ENCODE measurements around the gene SCARF1.

The SCARF1 gene

DNA sequence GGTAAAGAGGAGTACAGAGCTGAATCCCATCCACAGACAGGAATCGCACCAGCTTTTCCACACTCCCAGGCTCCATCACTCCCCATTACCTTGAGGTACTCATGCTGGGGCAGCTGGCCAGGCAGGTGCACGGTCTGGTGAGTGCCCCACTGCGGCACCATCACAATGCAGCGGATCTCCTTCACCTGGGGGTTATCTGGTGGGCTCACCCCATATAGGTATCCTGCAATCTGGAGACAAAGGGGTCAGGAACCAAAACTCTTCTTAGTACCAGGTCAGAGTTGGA lies 6.0 kb upstream of the SCARF1 start:
- peaks cover 14% of the 10 kb centered on the region for H3K4me1 Mint-ChIP-seq
- DNase-seq (ENCODE audit: low spot score in 2 of 2) (no peak), ATAC-seq (no peak)
- no peak overlapping the region for H3K4me3 Mint-ChIP-seq
- no peak overlapping the region for H3K27ac Mint-ChIP-seq
- no peaks in the 10 kb centered on the region for H3K9me3 Mint-ChIP-seq
- peaks cover 68% of the 10 kb centered on the region for H3K36me3 Mint-ChIP-seq

DNA sequence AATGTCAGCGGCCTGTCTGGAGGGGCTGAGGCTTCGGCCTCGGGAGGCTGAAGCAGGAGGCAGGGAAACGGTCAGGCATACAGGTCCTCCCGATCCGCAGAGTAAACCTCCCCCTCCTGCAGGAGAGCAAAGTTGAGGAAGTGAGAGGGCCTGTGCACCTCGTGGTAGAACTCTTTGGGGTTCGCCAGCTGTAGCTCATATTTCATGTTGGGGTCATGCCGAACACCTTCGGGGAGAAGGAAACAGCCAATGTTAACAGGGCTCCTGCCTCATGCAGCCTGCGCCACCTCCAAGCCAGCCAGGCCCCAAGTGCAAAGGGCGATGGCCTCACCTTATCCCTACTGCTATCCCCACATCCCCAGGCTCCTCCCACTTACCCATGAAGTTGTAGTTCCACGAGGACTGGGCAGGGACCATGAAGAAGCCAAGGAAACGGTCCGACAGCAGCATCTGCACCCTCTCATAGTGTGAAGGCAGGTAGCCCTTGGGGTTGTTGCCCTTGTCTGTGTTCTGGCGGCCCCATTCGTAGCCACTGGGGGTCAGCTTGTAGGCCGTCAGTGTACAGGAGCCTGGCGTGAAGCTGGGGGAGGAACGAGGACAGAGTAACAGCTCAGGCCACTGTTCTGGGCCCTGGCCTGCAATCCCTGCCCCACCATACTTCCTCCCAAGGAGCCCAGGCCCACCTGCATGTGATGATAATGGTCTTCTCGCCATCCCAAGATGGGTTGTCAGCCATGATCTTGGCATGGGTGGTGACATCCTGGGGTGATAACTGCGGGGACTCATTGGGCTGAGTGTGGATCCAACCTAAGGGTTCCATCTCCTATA lies 5.4 kb upstream of the SCARF1 start:
- H3K36me3 Mint-ChIP-seq: peaks cover 62% of the 10 kb centered on the region
- no peak overlapping the region for H3K27ac Mint-ChIP-seq
- peak in 1 of 2 donors; percentile 55 for DNase-seq (ENCODE audit: low spot score in 2 of 2)
- H3K4me1 Mint-ChIP-seq: peaks cover 19% of the 10 kb centered on the region
- no peaks in the 10 kb centered on the region for H3K9me3 Mint-ChIP-seq
- no peak overlapping the region for H3K4me3 Mint-ChIP-seq
- no peak for ATAC-seq

DNA sequence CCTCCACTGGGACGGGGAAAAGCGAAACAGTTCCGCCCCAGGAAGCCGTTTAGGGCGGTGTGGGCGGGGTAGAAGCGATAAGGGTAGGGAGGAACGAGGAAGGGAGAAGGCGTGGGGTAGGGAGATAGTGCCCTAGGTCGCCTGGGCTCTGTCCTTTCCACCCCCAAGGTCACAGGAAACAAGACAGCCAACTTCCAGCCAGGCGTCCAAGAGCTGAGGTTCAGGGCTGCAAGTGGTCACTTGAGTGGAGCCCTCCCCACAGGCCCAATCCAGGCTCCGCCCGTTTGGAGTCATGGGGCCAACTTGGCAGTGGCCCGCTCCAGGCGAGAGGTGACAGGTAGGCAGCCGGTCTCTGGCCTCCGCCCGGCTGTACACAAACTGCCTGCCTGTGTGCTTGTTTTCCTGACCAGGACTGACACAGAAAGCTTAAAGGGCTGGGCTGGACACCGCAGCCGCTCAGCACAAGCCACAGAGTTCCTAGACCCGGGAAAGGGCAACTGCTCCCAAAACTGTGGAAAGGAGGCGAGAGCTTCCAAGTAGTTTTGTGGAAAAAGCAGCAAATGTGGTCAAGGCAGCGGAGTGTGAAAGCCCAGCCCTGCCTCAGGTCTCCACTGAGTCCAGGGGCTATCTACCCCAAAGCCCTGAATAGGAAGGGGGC lies 4.4 kb upstream of the SCARF1 start, which contains the start of gene RILP:
RILP (minus strand) TSS at position 23 of the 658 bp plus-strand sequence. CDS start 62 bp downstream, outside the sequence.
- Mint-ChIP-seq H3K27ac (peak within 1 kb of the TSS; percentile 52), H3K4me3 (peak within 1 kb of the TSS; percentile 62), H3K9me3 (no peaks in the 10 kb centered on the region), H3K4me1 (peaks cover 29% of the 10 kb centered on the region), H3K36me3 (peaks cover 53% of the 10 kb centered on the region)
- DNase-seq (ENCODE audit: low spot score in 2 of 2) (peak in 1 of 2 donors; percentile 62), ATAC-seq (peak; percentile 1)

DNA sequence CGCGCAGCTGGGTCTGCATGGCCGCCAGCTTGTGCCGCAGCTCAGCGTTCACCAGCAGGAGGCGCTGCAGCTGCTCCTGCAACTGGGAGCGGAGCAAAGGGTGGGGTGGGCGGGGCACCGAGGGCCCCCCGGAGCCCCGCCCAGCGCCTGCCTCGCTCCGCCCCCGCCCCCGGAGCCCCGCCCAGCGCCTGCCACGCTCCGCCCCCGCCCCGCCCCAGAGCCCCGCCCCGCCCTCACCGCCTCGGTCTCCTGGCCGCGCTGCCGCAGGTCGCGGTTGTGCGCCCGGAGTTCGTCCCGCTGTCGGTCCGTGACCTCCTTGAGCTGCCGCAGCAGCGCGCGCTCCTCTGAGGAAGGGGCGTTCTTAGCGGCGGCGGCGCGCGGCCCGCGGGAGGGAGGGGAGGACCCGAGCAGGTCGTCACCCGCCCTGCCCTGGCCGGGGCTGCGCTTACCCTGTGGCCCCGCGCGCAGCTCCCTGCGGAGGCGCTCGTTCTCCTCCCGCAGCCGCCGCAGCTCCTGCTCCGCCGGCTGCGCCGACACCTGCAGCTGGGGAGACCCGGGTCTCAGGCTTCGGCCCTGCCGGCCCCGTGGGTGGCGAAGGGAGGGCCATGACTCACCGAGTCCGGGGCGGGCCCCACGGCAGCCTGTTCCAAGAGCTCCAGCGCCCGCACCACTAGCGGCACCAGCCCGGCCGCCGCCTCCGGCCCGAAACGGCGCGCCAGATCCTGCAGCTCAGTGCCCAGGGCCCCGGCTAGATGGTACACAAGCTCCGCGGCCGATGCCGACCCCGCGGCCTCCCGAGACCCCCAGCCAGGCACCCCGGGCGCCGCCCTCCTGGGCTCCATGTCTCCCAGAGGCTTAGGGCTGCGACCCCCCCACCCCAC lies 3.7 kb upstream of the SCARF1 start:
- H3K4me3 Mint-ChIP-seq: peak overlapping the region; percentile 62
- H3K27ac Mint-ChIP-seq: peak overlapping the region; percentile 52
- H3K9me3 Mint-ChIP-seq: no peaks in the 10 kb centered on the region
- ATAC-seq (peak; percentile 84), DNase-seq (ENCODE audit: low spot score in 2 of 2) (peak; percentile 95 to 97)
- H3K4me1 Mint-ChIP-seq: peaks cover 37% of the 10 kb centered on the region
- peaks cover 49% of the 10 kb centered on the region for H3K36me3 Mint-ChIP-seq

DNA sequence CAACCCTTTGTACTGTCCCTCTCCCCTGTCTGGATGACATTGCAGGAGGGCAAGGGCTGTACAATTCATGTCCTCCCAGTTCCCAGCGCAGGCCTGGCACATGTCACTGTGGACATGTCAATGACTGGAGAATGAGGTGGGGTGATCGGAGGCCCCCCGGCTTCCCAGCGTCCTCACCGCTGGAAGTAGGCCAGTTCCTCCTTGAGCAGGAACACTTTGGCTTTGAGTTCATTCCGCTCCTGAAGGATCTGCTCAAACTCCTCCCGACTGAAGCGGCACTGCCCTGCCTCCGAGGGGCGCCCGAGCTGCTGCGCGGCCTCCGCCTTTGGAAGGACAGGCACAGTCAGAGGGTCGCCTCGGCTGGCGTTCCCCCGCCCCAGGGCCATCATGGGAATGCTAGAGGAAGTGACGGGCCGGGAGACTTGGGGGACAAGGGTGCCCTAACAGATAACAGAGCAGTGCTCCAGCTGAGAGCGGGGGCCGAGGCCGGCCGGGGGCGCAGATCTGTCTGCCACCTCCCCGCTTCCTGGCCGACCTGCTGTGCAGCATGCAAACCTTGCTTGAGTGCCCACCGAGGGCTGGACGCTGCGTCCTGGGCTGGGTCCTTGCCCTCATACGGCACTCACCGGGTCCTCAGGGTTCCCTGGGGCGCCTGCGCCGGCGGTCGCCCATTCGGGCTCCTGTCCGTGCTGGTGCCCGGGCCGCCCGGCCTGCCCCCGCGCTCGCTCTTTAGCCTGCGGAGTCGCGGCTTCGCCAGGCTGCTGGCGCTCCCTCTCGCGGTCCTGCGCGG lies 2.8 kb upstream of the SCARF1 start:
- DNase-seq (ENCODE audit: low spot score in 2 of 2) (no peak), ATAC-seq (peak; percentile 9)
- H3K27ac Mint-ChIP-seq: no peak overlapping the region
- no peaks in the 10 kb centered on the region for H3K9me3 Mint-ChIP-seq
- H3K4me3 Mint-ChIP-seq: peak overlapping the region; percentile 62
- H3K36me3 Mint-ChIP-seq: peaks cover 43% of the 10 kb centered on the region
- peaks cover 41% of the 10 kb centered on the region for H3K4me1 Mint-ChIP-seq

DNA sequence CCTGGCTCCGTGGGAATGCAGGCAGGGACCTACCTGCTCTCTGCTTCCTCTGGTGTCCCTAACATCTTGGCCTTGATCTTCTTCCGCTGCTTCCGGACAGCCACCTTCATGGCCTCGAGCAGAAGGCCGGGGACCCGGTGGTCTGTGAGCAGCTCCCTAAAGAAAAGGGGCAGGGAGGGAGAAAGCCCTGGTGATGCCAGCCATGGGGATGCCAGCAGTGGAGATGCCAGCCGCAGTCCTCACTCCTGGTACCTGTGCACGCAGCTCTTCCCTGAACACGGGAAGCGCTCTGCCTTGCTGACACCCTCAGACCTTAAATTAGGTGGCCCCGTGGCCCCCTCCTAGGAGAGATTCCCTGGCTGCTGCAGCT lies 2.3 kb upstream of the SCARF1 start:
- Mint-ChIP-seq H3K27ac (no peak overlapping the region), H3K4me1 (peaks cover 41% of the 10 kb centered on the region), H3K36me3 (peaks cover 37% of the 10 kb centered on the region), H3K9me3 (no peaks in the 10 kb centered on the region), H3K4me3 (peak overlapping the region; percentile 62)
- no peak for ATAC-seq
- no peak for DNase-seq (ENCODE audit: low spot score in 2 of 2)

DNA sequence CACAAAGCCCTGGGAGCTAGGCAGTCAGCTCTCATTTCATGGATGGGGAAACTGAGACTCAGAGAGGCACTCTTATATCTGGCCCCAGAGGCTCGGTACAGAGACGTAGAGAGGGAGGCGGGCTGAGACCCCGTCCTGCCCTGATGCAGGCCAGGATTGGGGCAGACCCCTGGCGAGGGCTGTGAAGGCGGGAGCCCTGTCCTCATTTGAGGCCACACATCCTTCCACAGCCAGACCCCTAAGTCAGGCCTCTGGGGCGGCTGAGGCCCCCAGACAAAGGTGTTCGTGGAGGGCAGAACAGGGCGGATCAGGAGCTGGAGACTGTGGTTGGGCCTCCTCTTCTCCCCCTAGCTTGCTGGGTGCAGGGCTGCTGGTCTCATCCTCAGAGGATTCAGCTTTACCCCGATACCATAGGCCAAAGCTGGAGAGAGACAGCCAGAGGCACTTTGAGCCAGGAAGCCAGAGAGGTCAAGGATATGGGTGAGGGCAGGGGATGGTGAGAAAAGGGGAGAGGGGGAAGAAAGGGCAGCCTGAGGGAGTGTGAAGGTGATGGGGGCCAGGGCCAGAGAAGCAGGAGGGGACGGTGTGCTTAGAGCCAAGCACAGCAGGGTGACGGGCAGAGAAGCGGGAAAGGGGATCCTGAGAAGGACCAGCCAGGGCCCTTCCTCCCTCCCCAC lies 805 bp upstream of the SCARF1 start:
- H3K9me3 Mint-ChIP-seq: no peaks in the 10 kb centered on the region

DNA sequence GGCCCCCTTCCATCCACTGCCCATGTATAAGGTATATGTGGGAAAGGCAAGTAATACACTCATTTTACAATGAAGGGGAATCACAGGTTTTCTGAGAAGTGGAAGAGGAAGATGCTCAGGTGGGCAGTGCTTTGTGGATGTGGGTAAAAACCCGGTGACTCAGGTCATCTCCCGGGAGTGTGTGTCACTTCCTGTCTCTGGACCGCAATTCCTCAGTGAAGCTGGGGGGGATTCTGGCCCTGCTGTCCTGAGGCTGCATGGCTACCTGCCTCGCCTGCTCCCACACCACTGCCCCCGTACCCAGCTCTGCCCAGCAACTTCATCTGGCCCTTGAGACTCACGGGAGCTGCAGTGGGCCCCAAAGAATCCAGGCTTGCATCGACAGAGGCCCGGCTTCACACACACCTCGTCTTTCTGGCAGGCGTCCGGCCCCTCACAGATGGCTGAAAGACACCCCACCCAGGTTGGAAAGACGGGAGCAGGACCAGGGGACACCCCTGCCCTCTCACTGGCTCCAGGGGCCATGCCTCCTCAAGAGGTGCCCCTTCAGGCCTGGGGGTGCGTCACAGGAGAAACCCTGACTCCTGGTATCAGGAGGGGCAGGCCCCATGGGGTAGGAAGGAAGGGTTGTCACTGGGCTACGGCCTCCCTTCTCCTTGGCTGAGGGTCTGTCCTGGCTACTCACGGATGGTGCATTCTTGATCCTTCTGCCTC lies 882 bp downstream of the SCARF1 start:
- ATAC-seq: peak; percentile 52
- peaks cover 6% of the 10 kb centered on the region for H3K36me3 Mint-ChIP-seq
- peaks cover 37% of the 10 kb centered on the region for H3K4me1 Mint-ChIP-seq

More for the DNA sequence above, 805 bp upstream of the SCARF1 start:
- no peak for DNase-seq (ENCODE audit: low spot score in 2 of 2)
- Mint-ChIP-seq H3K27ac (peak overlapping the region; percentile 60), H3K36me3 (peaks cover 23% of the 10 kb centered on the region), H3K4me1 (peaks cover 41% of the 10 kb centered on the region), H3K4me3 (peak overlapping the region; percentile 82)
- no peak for ATAC-seq

DNA sequence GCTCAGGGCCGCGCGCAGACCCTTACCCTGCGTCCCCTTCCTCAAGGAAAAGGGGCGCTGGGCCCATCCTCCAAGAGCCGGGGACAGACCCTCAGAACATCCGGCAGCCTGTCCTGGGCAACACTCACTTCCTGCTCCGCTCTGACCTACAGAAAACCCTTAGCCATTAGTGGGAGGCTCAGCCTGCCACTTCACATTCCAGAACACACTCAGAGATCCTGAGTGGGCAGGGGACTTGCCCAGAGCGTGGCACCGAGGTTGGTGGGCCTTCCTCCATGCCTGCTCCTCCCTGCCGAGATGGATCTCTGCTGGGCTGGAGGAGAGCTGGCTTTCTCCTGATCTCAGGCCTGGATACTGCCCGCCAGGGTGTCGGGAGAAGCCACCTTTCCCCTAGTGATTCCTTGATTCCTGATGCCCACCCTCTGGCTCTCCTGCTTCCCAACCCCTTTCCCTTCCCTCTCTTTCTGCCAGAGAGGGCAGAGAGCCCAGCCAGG lies 1.5 kb downstream of the SCARF1 start:
- no peak for DNase-seq (ENCODE audit: low spot score in 2 of 2)
- H3K36me3 Mint-ChIP-seq: peaks cover 6% of the 10 kb centered on the region
- peaks cover 37% of the 10 kb centered on the region for H3K4me1 Mint-ChIP-seq
- peak overlapping the region; percentile 92 for H3K27ac Mint-ChIP-seq
- peak; percentile 6 for ATAC-seq
- peak overlapping the region; percentile 82 for H3K4me3 Mint-ChIP-seq
- no peaks in the 10 kb centered on the region for H3K9me3 Mint-ChIP-seq

More for the DNA sequence above, 882 bp downstream of the SCARF1 start:
- DNase-seq (ENCODE audit: low spot score in 2 of 2): peak; percentile 30 to 71
- H3K9me3 Mint-ChIP-seq: no peaks in the 10 kb centered on the region
- H3K27ac Mint-ChIP-seq: peak overlapping the region; percentile 92
- peak overlapping the region; percentile 82 for H3K4me3 Mint-ChIP-seq

DNA sequence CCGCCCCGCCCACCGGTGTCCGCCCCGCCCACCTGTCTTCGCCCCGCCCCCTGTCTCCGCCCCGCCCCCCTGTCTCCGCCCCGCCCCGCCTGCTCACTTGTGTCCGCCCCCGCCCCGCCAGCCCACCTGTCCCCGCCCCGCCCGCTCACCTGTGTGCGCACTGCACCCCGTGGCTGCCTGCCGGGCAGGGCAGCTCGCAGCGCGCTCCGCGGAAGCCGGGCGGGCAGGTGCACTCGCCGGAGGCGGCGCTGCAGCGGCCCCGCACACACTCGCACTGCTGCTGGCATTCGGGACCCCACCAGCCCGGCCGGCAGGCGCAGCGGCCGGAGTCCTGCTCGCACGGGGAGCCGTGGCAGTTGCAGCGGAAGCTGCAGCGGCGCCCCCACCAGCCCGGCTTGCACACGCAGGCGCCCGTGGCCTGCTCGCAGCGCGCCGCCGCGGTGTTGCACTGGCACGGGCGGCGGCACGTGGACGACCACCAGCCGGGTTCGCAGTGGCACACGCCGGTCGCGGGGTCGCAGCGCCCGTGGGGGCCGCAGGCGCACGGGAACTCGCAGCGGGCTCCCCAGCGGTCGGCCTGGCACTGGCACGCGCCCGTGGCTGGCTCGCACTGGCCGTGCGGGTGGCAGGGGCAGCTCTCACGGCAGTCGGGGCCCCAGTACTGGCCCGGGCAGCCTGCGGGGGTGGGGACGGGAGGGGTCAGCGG lies 2.1 kb downstream of the SCARF1 start:
- Mint-ChIP-seq H3K36me3 (peaks cover 6% of the 10 kb centered on the region), H3K9me3 (no peaks in the 10 kb centered on the region), H3K27ac (peak overlapping the region; percentile 92), H3K4me1 (peaks cover 37% of the 10 kb centered on the region), H3K4me3 (peak overlapping the region; percentile 82)
- peak; percentile 40 for ATAC-seq
- peak; percentile 38 to 74 for DNase-seq (ENCODE audit: low spot score in 2 of 2)

DNA sequence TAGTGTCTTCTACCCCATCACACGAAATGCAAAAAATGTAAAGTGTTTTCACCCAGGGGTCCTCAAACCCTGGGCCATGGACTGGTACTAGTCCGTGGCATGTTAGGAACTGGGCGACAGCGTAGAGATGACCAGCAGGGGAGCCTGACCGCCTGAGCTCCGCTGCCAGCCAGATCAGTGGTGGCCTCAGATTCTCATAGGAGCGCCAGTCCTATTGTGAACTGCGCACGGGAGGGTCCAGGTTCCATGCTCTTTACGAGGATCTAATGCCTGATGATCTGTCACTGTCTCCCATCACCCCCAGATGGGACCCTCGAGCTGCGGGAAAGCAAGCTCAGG lies 4.5 kb downstream of the SCARF1 start:
- ATAC-seq: no peak
- Mint-ChIP-seq H3K9me3 (no peaks in the 10 kb centered on the region), H3K4me3 (no peak overlapping the region), H3K36me3 (peaks cover 6% of the 10 kb centered on the region), H3K4me1 (peaks cover 23% of the 10 kb centered on the region), H3K27ac (no peak overlapping the region)
- DNase-seq (ENCODE audit: low spot score in 2 of 2): no peak

DNA sequence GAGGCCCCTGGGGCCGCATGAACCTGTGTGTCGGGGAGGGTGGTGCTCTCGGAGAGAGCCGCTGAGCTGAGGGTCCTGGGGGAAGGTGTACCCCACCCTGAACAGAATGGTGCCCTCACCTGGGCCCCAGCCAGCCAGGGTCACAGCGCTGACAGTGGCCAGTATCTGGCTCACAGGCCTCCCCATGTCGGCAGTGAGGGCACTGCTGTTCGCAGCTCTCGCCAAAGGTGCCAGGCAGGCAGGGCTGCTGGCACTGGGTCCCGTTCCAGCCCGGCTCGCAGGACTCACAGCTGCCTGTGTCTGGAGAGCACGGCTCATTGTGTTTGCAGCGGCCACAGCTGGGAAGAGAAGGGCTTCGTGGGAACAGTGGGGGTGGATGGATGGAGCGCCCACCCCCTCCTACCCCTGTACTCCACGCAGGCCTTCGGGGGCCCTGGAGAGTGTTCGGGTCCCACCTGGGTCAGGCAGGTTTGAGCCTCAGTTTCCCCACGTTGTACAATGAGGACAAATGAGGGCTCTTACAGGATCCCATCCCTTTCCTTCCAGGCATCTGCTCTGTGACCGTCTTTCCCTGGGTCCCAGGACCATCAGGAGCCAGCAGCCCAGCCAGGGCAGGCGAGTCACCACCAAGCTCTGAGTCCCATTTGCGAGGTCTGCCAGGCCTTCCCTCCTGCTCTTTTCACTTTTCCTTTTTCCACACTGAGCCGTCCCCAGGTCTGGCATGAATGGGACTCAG lies 5.0 kb downstream of the SCARF1 start:
- peaks cover 17% of the 10 kb centered on the region for H3K4me1 Mint-ChIP-seq
- no peaks in the 10 kb centered on the region for H3K9me3 Mint-ChIP-seq
- H3K4me3 Mint-ChIP-seq: no peak overlapping the region
- H3K36me3 Mint-ChIP-seq: peaks cover 6% of the 10 kb centered on the region
- H3K27ac Mint-ChIP-seq: no peak overlapping the region
- ATAC-seq (no peak), DNase-seq (ENCODE audit: low spot score in 2 of 2) (no peak)
